Osteocyte (in vitro differentiated cells): ENCODE results near the gene KRTAP10-10. TPM values are rescaled to one million over a fixed set of nuclear protein-coding genes. Genes with fewer than 3 reads are reported as not detected.
A peak's percentile ranks its signal among the peaks of the same experiment; 100 is the strongest.
"Not testable (repeated sequence)": the region's sequence is repeated elsewhere in the genome, so short reads cannot be mapped to it uniquely, and the experiment has no call there.

Source experiments
- DNase-seq: peaks from one replicate; pipeline ENCODE4 v3.0.0; 2021; ENCODE audit warnings: mixed read lengths; ENCODE audit not compliant: unreplicated experiment; ENCODE audit errors: extremely low spot score
- H3K27ac Mint-ChIP-seq: one replicate; pipeline ENCODE4 v1.8.0; 2021; ENCODE audit warnings: mild to moderate bottlenecking, mixed read lengths; ENCODE audit not compliant: unreplicated experiment
- H3K27me3 Mint-ChIP-seq: one replicate; pipeline ENCODE4 v1.8.0; 2021; ENCODE audit warnings: mixed read lengths; ENCODE audit not compliant: unreplicated experiment
- H3K36me3 Mint-ChIP-seq: one replicate; pipeline ENCODE4 v1.8.0; 2021; ENCODE audit warnings: mixed read lengths; ENCODE audit not compliant: unreplicated experiment
- H3K4me1 Mint-ChIP-seq: one replicate; pipeline ENCODE4 v1.8.0; 2021; ENCODE audit warnings: mixed read lengths; ENCODE audit not compliant: unreplicated experiment
- H3K4me3 Mint-ChIP-seq: one replicate; pipeline ENCODE4 v1.8.0; 2021; ENCODE audit warnings: mild to moderate bottlenecking, moderate library complexity, mixed read lengths; ENCODE audit not compliant: unreplicated experiment
- H3K9me3 Mint-ChIP-seq: one replicate; pipeline ENCODE4 v1.8.0; 2021; ENCODE audit warnings: mixed read lengths; ENCODE audit not compliant: unreplicated experiment
- CTCF ChIP-seq: fragments of 200-600 bp; sonication (generic); IDR thresholded peaks from 2 replicates; pipeline ENCODE4 v1.5.0; 2021; ENCODE audit warnings: antibody characterized with exemption, mild to moderate bottlenecking, moderate library complexity
- total RNA-seq: library from RNA; stranded (reverse); gene quantifications from 2 replicates; pipeline ENCODE4 v1.2.1, GENCODE V29; 2021

KRTAP10-10 gene
- total RNA-seq, 1 donor from 2014 or later = not detected

GRCh38 chr21:44639331-44639655, 2.1 kb downstream of the KRTAP10-10 start:
- Mint-ChIP-seq H3K36me3 (no peaks in the 10 kb centered on the region), H3K27me3 (peaks cover 16% of the 10 kb centered on the region), H3K4me1 (no peaks in the 10 kb centered on the region), H3K4me3 (no peak overlapping the region), H3K9me3 (peaks cover 19% of the 10 kb centered on the region), H3K27ac (no peak overlapping the region)
- DNase-seq = peak; percentile 83
- no peak for TF ChIP-seq CTCF

GRCh38 chr21:44640761-44641160, 3.6 kb downstream of the KRTAP10-10 start:
- no peak for TF ChIP-seq CTCF
- DNase-seq = peak; percentile 57
- no peak overlapping the region for H3K27ac Mint-ChIP-seq
- peaks cover 29% of the 10 kb centered on the region for H3K9me3 Mint-ChIP-seq
- H3K36me3 Mint-ChIP-seq = no peaks in the 10 kb centered on the region
- no peaks in the 10 kb centered on the region for H3K4me1 Mint-ChIP-seq
- H3K4me3 Mint-ChIP-seq = no peak overlapping the region
- H3K27me3 Mint-ChIP-seq = peaks cover 11% of the 10 kb centered on the region

GRCh38 chr21:44643741-44644310, 6.7 kb downstream of the KRTAP10-10 start:
- no peak overlapping the region for H3K4me3 Mint-ChIP-seq
- H3K9me3 Mint-ChIP-seq = peaks cover 29% of the 10 kb centered on the region
- H3K27me3 Mint-ChIP-seq = peaks cover 6% of the 10 kb centered on the region
- no peaks in the 10 kb centered on the region for H3K36me3 Mint-ChIP-seq
- DNase-seq = peak; percentile 64
- no peaks in the 10 kb centered on the region for H3K4me1 Mint-ChIP-seq
- no peak overlapping the region for H3K27ac Mint-ChIP-seq
- TF ChIP-seq CTCF = no peak

- no peak for TF ChIP-seq CTCF
- Mint-ChIP-seq H3K4me1 (no peaks in the 10 kb centered on the region), H3K36me3 (no peaks in the 10 kb centered on the region), H3K4me3 (no peak overlapping the region), H3K27me3 (peaks cover 6% of the 10 kb centered on the region), H3K9me3 (peaks cover 29% of the 10 kb centered on the region), H3K27ac (no peak overlapping the region)
- DNase-seq = no peak
Measured at GRCh38 chr21:44644878-44645277, 7.7 kb downstream of the KRTAP10-10 start.

- peak; percentile 75 for DNase-seq
- H3K36me3 Mint-ChIP-seq, H3K27ac Mint-ChIP-seq: not testable (repeated sequence)
Measured at GRCh38 chr21:44646366-44647221, 9.4 kb downstream of the KRTAP10-10 start, which contains the start of gene KRTAP10-11. Gene KRTAP10-11, plus strand, starts transcription at chr21:44646414. Its CDS starts 45 bp downstream, at chr21:44646459.

More at GRCh38 chr21:44646366-44647221, 9.4 kb downstream of the KRTAP10-10 start, which contains the start of gene KRTAP10-11:
- H3K4me3 Mint-ChIP-seq, H3K27me3 Mint-ChIP-seq, H3K4me1 Mint-ChIP-seq: not testable (repeated sequence)
- peaks cover 22% of the 10 kb centered on the region for H3K9me3 Mint-ChIP-seq
